Brain (organoid and tissue), 1 donor: Measurements from ENCODE around the gene CCDC175. TPM values are rescaled to one million over a fixed set of nuclear protein-coding genes. Genes with fewer than 3 reads are reported as not detected.

Experiments used
- polyA plus RNA-seq: library from polyadenylated mRNA; stranded (reverse); fragments of 350-450 nt; fragmentation: Illumina TruSeq; extraction: RNeasy Lipid Tissue Mini Kit (QIAGEN cat#74804); gene quantifications from one replicate; pipeline ENCODE4 v1.2.3, GENCODE V29; 2015; ENCODE audit warnings: low read depth, low replicate concordance; ENCODE audit not compliant: insufficient read depth

CCDC175 gene
- polyA plus RNA-seq, 1 donor from 2014 or later: not detected

Other genes starting within 250 kb of the CCDC175 start
- gene GPR135, start 111.4 kb downstream of the CCDC175 start, polyA plus RNA-seq: 0.53 TPM
- 1.8 TPM for gene L3HYPDH, start 92.4 kb downstream of the CCDC175 start, polyA plus RNA-seq
- gene JKAMP, start 92.3 kb downstream of the CCDC175 start, polyA plus RNA-seq: 33.1 TPM